H9 (cell line): ENCODE results near the gene GOLGA6L7. TPM values are rescaled to one million over a fixed set of nuclear protein-coding genes. Genes with fewer than 3 reads are reported as not detected.

ENCODE experiments used
- DNase-seq: peaks from one replicate; pipeline ENCODE4 v3.0.0-alpha.2; 2017
- H2AFZ ChIP-seq: one replicate; pipeline ENCODE4 v1.6.1; 2013; ENCODE audit warnings: mild to moderate bottlenecking, low read length, control low read depth, moderate library complexity
- H2AK5ac ChIP-seq: 2 replicates; pipeline ENCODE4 v1.6.1; 2013; ENCODE audit warnings: low read length, control low read depth, mixed read lengths; ENCODE audit not compliant: insufficient read length
- H2BK120ac ChIP-seq: one replicate; pipeline ENCODE4 v1.6.1; 2013; ENCODE audit warnings: low read depth, mild to moderate bottlenecking, low read length, control low read depth, inconsistent platforms; ENCODE audit not compliant: poor library complexity, severe bottlenecking
- H2BK12ac ChIP-seq: 2 replicates; pipeline ENCODE4 v1.6.1; 2013; ENCODE audit warnings: low read length, control low read depth, mixed read lengths, low read depth; ENCODE audit not compliant: insufficient read length
- H2BK15ac ChIP-seq: 2 replicates; pipeline ENCODE4 v1.6.1; 2013; ENCODE audit warnings: low read depth, low read length, control low read depth
- H2BK20ac ChIP-seq: one replicate; pipeline ENCODE4 v1.6.1; 2013; ENCODE audit warnings: low read depth, mild to moderate bottlenecking, low read length, control low read depth, inconsistent platforms; ENCODE audit not compliant: poor library complexity, severe bottlenecking
- H2BK5ac ChIP-seq: 2 replicates; pipeline ENCODE4 v1.6.1; 2013; ENCODE audit warnings: low read length, control low read depth, mixed read lengths; ENCODE audit not compliant: insufficient read length
- H3K14ac ChIP-seq: 2 replicates; pipeline ENCODE4 v1.6.1; 2013; ENCODE audit warnings: low read length, control low read depth; ENCODE audit not compliant: insufficient read depth
- H3K18ac ChIP-seq: 2 replicates; pipeline ENCODE4 v1.6.1; 2013; ENCODE audit warnings: low read depth, mild to moderate bottlenecking, mixed read lengths, low read length, control low read depth; ENCODE audit not compliant: insufficient read length
- H3K23ac ChIP-seq: 2 replicates; pipeline ENCODE4 v1.6.1; 2013; ENCODE audit warnings: low read length, control low read depth, mixed read lengths, low read depth; ENCODE audit not compliant: insufficient read length
- H3K23me2 ChIP-seq: 2 replicates; pipeline ENCODE4 v1.6.1; 2013; ENCODE audit warnings: low read depth, mild to moderate bottlenecking, mixed read lengths, low read length, control low read depth; ENCODE audit not compliant: insufficient read length, poor library complexity, severe bottlenecking
- H3K27ac ChIP-seq: 2 replicates; pipeline ENCODE4 v1.5.1; 2013; ENCODE audit warnings: low read length, control low read depth, mixed read lengths, low read depth; ENCODE audit not compliant: insufficient read length
- H3K27me3 ChIP-seq: 2 replicates; pipeline ENCODE4 v1.6.1; 2013; ENCODE audit warnings: low read length, control low read depth, inconsistent platforms; ENCODE audit not compliant: insufficient read depth
- H3K4ac ChIP-seq: 2 replicates; pipeline ENCODE4 v1.6.1; 2013; ENCODE audit warnings: low read depth, mild to moderate bottlenecking, control low read depth, inconsistent platforms, low read length, moderate library complexity
- H3K4me1 ChIP-seq: 2 replicates; pipeline ENCODE4 v1.6.1; 2013; ENCODE audit warnings: low read length, control low read depth, inconsistent platforms; ENCODE audit not compliant: insufficient read depth
- H3K4me2 ChIP-seq: 2 replicates; pipeline ENCODE4 v1.6.1; 2013; ENCODE audit warnings: low read length, control low read depth, mixed read lengths; ENCODE audit not compliant: insufficient read length, insufficient read depth
- H3K56ac ChIP-seq: 2 replicates; pipeline ENCODE4 v1.6.1; 2013; ENCODE audit warnings: low read depth, mild to moderate bottlenecking, mixed read lengths, low read length, control low read depth; ENCODE audit not compliant: insufficient read length
- H3K79me1 ChIP-seq: 2 replicates; pipeline ENCODE4 v1.6.1; 2013; ENCODE audit warnings: low read depth, mild to moderate bottlenecking, moderate library complexity, low read length, control low read depth, inconsistent platforms; ENCODE audit not compliant: insufficient read depth, poor library complexity, severe bottlenecking
- H3K79me2 ChIP-seq: 2 replicates; pipeline ENCODE4 v1.6.1; 2013; ENCODE audit warnings: low read length, control low read depth, inconsistent platforms; ENCODE audit not compliant: insufficient read depth
- H3K9ac ChIP-seq: 2 replicates; pipeline ENCODE4 v1.6.1; 2013; ENCODE audit warnings: low read length, control low read depth, mixed read lengths; ENCODE audit not compliant: insufficient read length; ENCODE audit errors: extremely low read depth
- H3K9me3 ChIP-seq: one replicate; pipeline ENCODE4 v1.6.1; 2013; ENCODE audit warnings: low read depth, low read length, inconsistent platforms; ENCODE audit not compliant: control insufficient read depth
- H3T11ph ChIP-seq: one replicate; pipeline ENCODE4 v1.6.1; 2013; ENCODE audit warnings: mild to moderate bottlenecking, low read length, control low read depth, inconsistent platforms
- H4K20me1 ChIP-seq: one replicate; pipeline ENCODE4 v1.6.1; 2013; ENCODE audit not compliant: control insufficient read depth, insufficient read length, insufficient read depth
- H4K5ac ChIP-seq: 2 replicates; pipeline ENCODE4 v1.6.1; 2013; ENCODE audit warnings: low read depth, mild to moderate bottlenecking, mixed read lengths, low read length, control low read depth; ENCODE audit not compliant: insufficient read length
- H4K8ac ChIP-seq: replicated peaks from 2 replicates; pipeline ENCODE4 v1.6.1; 2013; ENCODE audit warnings: low read length, control low read depth, mixed read lengths, low read depth; ENCODE audit not compliant: insufficient read length
- H4K91ac ChIP-seq: 2 replicates; pipeline ENCODE4 v1.6.1; 2013; ENCODE audit warnings: low read depth, mild to moderate bottlenecking, moderate library complexity, mixed read lengths, low read length, control low read depth; ENCODE audit not compliant: insufficient read length
- H3K27ac Mint-ChIP-seq, 3 experiments: 2 replicates in 2 of 3; 3 replicates in 1 of 3; pipeline ENCODE4 v1.8.0; 2020 to 2021; ENCODE audit warnings: mixed read lengths in 3 of 3, mild to moderate bottlenecking in 1 of 3, moderate library complexity in 1 of 3
- H3K27me3 Mint-ChIP-seq: 2 replicates; pipeline ENCODE4 v1.8.0; 2021; ENCODE audit warnings: low read depth, mild to moderate bottlenecking, moderate library complexity, mixed read lengths
- H3K36me3 Mint-ChIP-seq, 3 experiments: 2 replicates in 2 of 3; 3 replicates in 1 of 3; pipeline ENCODE4 v1.8.0; 2020 to 2021; ENCODE audit warnings: low read depth in 3 of 3, mixed read lengths in 3 of 3; ENCODE audit not compliant: insufficient read depth in 1 of 3
- H3K4me1 Mint-ChIP-seq, 2 experiments: 2 replicates each; pipeline ENCODE4 v1.8.0; 2020; ENCODE audit warnings: mixed read lengths in 2 of 2
- H3K4me3 Mint-ChIP-seq, 2 experiments: 2 replicates in 1 of 2; 3 replicates in 1 of 2; pipeline ENCODE4 v1.8.0; 2020 to 2021; ENCODE audit warnings: mild to moderate bottlenecking in 2 of 2, mixed read lengths in 2 of 2, moderate library complexity in 1 of 2
- H3K9me3 Mint-ChIP-seq, 2 experiments: 2 replicates in 1 of 2; 3 replicates in 1 of 2; pipeline ENCODE4 v1.8.0; 2020; ENCODE audit warnings: mild to moderate bottlenecking in 2 of 2, mixed read lengths in 2 of 2, moderate library complexity in 1 of 2
- CTCF ChIP-seq: fragments of 200-600 bp; sonication (generic); conservative IDR thresholded peaks from 3 replicates; pipeline ENCODE4 v1.8.0; 2021; ENCODE audit warnings: antibody characterized with exemption, mild to moderate bottlenecking
- WGBS: extraction: QIAGEN DNeasy Blood & Tissue Kit; methylation state at CpG from one replicate; pipeline ENCODE4 v1.1.7; 2013; ENCODE audit warnings: missing lambda C conversion rate, low lambda C conversion rate, mixed read lengths; ENCODE audit not compliant: insufficient read length; ENCODE audit errors: extremely low coverage; 5-methylcytosine and 5-hydroxymethylcytosine counted together
- total RNA-seq: library from RNA; stranded (reverse); gene quantifications from 2 replicates; pipeline ENCODE4 v1.2.1, GENCODE V29; 2021

The GOLGA6L7 gene
- total RNA-seq, 1 experiment from 2014 or later: not detected

DNA sequence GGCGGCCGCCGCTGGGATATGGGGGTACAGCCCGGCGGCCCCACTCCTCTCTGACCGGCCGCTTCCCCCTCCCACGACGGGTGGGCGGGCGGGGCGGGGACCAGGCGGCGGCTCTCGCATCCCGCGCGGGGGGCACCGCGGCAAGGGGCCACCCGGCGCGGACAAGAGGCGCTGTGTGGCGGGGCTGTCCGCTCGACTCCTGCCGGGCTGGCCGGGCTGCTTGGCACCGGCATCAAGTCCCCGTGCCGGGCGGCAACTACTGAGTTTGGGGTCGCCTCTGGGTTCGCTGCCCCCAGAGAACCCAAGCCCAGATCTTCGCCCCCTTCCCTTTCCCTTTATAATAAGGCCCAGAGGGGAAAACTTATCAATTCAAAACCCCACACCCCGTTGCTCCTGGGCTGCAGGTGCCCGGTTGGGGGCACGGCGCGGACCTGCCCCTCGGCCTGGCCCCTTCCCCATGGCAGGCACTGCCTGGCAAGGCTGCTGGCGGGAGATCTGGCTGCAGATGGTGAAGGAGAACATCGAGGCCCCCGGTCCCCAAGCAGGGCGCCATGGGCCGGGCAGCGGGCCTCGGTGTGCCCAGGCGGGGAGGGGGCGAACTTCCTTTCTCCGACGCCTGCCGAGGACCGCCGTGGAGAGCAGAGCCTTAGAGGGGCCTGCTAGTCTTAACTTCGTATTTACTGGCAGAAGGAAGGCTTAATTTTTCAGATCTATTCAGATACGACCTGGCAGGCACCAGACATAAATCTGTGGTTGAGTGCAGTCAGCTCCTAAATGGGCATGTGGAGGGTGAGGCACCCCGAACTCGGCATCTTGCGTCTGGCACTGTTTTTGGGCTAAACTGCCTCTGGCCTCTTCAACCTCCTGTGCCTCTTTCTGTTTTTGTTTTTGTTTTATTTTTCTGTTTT lies 38.2 kb upstream of the GOLGA6L7 start:
- no peak overlapping the region for H4K5ac ChIP-seq
- no peak overlapping the region for H2BK15ac ChIP-seq
- Mint-ChIP-seq H3K9me3 (no peaks in the 10 kb centered on the region; a peak in 1 of 5 replicates), H3K36me3 (no peaks in the 10 kb centered on the region), H3K4me1 (peaks cover 13 to 31% of the 10 kb centered on the region in 2 experiments), H3K4me3 (peak overlapping the region; percentile 58 to 79), H3K27me3 (peaks cover 58% of the 10 kb centered on the region), H3K27ac (no peak overlapping the region)
- H3K9me3 ChIP-seq: no peaks in the 10 kb centered on the region
- H3K27me3 ChIP-seq: peaks cover 6% of the 10 kb centered on the region; the same call in 1 of the 2 replicates
- no peak overlapping the region for H4K8ac ChIP-seq
- H3K9ac ChIP-seq: no peak overlapping the region
- DNase-seq: no peak
- no peak overlapping the region for H3K23ac ChIP-seq
- no peak overlapping the region for H2BK12ac ChIP-seq
- TF ChIP-seq CTCF: no peak
- no peaks in the 10 kb centered on the region for H3K4me1 ChIP-seq
- no peak overlapping the region for H4K91ac ChIP-seq
- H3K79me1 ChIP-seq: no peaks in the 10 kb centered on the region
- H3T11ph ChIP-seq: no peak overlapping the region
- H3K27ac ChIP-seq: no peak overlapping the region
- H3K4ac ChIP-seq: no peak overlapping the region
- no peak overlapping the region for H3K56ac ChIP-seq
- H2AFZ ChIP-seq: no peak overlapping the region
- no peaks in the 10 kb centered on the region for H4K20me1 ChIP-seq
- H3K14ac ChIP-seq: peak overlapping the region; percentile 89
- peak overlapping the region; percentile 60 for H3K4me2 ChIP-seq
- no peak overlapping the region for H2AK5ac ChIP-seq
- no peaks in the 10 kb centered on the region; the same call in 1 of the 2 replicates for H3K79me2 ChIP-seq
- no peak overlapping the region for H2BK5ac ChIP-seq
- no peak overlapping the region for H3K18ac ChIP-seq
- no peak overlapping the region for H2BK120ac ChIP-seq
- no peak overlapping the region for H2BK20ac ChIP-seq
- H3K23me2 ChIP-seq: peaks cover 8% of the 10 kb centered on the region
- no CpG with 5 or more reads among the region's 61 CpGs for WGBS
